B cell (primary cell): ENCODE data around the gene PHACTR3.

Experiments
- EZH2 ChIP-seq: IDR thresholded peaks from 2 replicates; pipeline ENCODE4 v1.6.1; 2012; ENCODE audit warnings: borderline replicate concordance, low read depth, mild to moderate bottlenecking, moderate library complexity, low read length; ENCODE audit not compliant: insufficient read depth, poor library complexity, severe bottlenecking
- TF ChIP-seq, protein P1 (sequence below): fragments of 200-600 bp; IDR thresholded peaks from one replicate; pipeline ENCODE4 v1.8.0; 2022; ENCODE audit warnings: antibody characterized with exemption, mild to moderate bottlenecking

DNA sequence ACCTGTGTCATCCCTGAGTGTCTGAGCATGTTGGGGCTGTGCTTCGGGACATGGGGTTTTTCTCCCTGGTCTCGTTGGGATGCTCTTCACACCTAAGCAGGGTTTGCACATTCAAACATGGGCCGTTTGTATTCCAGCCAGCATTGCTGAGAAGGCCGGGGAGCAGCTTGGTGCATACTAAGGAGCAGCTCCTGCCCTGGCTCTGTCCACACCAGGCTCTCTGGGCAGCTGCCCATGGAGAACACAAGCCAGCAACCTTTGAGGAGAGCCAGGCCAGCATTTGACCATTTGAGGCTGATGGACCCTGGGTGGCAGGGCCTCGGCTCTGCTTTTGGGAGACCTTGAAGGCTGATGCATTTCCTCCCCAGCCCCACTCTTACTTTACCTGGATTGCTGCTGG lies 92.1 kb downstream of the PHACTR3 start:
- TF ChIP-seq, protein P1, sequence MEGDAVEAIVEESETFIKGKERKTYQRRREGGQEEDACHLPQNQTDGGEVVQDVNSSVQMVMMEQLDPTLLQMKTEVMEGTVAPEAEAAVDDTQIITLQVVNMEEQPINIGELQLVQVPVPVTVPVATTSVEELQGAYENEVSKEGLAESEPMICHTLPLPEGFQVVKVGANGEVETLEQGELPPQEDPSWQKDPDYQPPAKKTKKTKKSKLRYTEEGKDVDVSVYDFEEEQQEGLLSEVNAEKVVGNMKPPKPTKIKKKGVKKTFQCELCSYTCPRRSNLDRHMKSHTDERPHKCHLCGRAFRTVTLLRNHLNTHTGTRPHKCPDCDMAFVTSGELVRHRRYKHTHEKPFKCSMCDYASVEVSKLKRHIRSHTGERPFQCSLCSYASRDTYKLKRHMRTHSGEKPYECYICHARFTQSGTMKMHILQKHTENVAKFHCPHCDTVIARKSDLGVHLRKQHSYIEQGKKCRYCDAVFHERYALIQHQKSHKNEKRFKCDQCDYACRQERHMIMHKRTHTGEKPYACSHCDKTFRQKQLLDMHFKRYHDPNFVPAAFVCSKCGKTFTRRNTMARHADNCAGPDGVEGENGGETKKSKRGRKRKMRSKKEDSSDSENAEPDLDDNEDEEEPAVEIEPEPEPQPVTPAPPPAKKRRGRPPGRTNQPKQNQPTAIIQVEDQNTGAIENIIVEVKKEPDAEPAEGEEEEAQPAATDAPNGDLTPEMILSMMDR, result no peak
- TF ChIP-seq EZH2, result no peak
